GM20431 (cell line): ENCODE measurements around the gene NRN1L.
"Not testable (repeated sequence)": the region's sequence is repeated elsewhere in the genome, so short reads cannot be mapped to it uniquely, and the experiment has no call there.

Experiments
- in situ Hi-C: fragments of 300-500 bp; cut with MseI, MboI; formaldehyde crosslinking; loops from one replicate; pipeline ENCODE4 v1.15.0; 2020; ENCODE audit warnings: low sequenced_read_pairs; ENCODE audit not compliant: unreplicated experiment

NRN1L gene

GRCh38 chr16:67860589-67861398 lies 23.9 kb upstream of the NRN1L start:
- in situ Hi-C loops = no loop called here

- in situ Hi-C loops = no loop called here
Observed at GRCh38 chr16:67861877-67862276, 22.8 kb upstream of the NRN1L start.

GRCh38 chr16:67862623-67863583 lies 21.8 kb upstream of the NRN1L start:
- in situ Hi-C loops = no loop called here

GRCh38 chr16:67864044-67864443 lies 20.6 kb upstream of the NRN1L start:
- in situ Hi-C loops = not testable (repeated sequence)

GRCh38 chr16:67864594-67864993 lies 20.1 kb upstream of the NRN1L start:
- in situ Hi-C loops = no loop called here

- in situ Hi-C loops = no loop called here
Observed at GRCh38 chr16:67865318-67865717, 19.4 kb upstream of the NRN1L start.

GRCh38 chr16:67868290-67868689 lies 16.4 kb upstream of the NRN1L start:
- in situ Hi-C loops = no loop called here

GRCh38 chr16:67869653-67870052 lies 15.0 kb upstream of the NRN1L start:
- in situ Hi-C loops = no loop called here

- in situ Hi-C loops = no loop called here
Observed at GRCh38 chr16:67871256-67871655, 13.4 kb upstream of the NRN1L start.

- in situ Hi-C loops = no loop called here
Observed at GRCh38 chr16:67872131-67872630, 12.5 kb upstream of the NRN1L start.

- in situ Hi-C loops = no loop called here
Observed at GRCh38 chr16:67872631-67873434, 11.9 kb upstream of the NRN1L start, which contains the start of gene EDC4. TSS of gene EDC4 (plus strand) at chr16:67873052. CDS start at chr16:67873262, 210 bp downstream.

GRCh38 chr16:67873435-67874370 lies 11.0 kb upstream of the NRN1L start:
- in situ Hi-C loops = no loop called here

- in situ Hi-C loops = no loop called here
Observed at GRCh38 chr16:67874372-67874771, 10.3 kb upstream of the NRN1L start.

- in situ Hi-C loops = no loop called here
Observed at GRCh38 chr16:67877064-67877463, 7.6 kb upstream of the NRN1L start.

GRCh38 chr16:67878232-67878631 lies 6.5 kb upstream of the NRN1L start:
- in situ Hi-C loops = no loop called here

- in situ Hi-C loops = no loop called here
Observed at GRCh38 chr16:67878846-67879245, 5.8 kb upstream of the NRN1L start.

- in situ Hi-C loops = no loop called here
Observed at GRCh38 chr16:67879462-67879861, 5.2 kb upstream of the NRN1L start.

GRCh38 chr16:67879936-67880335 lies 4.7 kb upstream of the NRN1L start:
- in situ Hi-C loops = no loop called here

GRCh38 chr16:67880584-67880983 lies 4.1 kb upstream of the NRN1L start:
- in situ Hi-C loops = no loop called here
